ENCODE data around the gene TMEM259. TPM values are rescaled to one million over a fixed set of nuclear protein-coding genes. Genes with fewer than 3 reads are reported as not detected.

TMEM259 gene
- total and polyA plus RNA-seq, 2 of the 8 experiments (the other 6 are each of a cell fraction or from before 2014, with no cell fraction given): 140 to 243 TPM

DNA sequence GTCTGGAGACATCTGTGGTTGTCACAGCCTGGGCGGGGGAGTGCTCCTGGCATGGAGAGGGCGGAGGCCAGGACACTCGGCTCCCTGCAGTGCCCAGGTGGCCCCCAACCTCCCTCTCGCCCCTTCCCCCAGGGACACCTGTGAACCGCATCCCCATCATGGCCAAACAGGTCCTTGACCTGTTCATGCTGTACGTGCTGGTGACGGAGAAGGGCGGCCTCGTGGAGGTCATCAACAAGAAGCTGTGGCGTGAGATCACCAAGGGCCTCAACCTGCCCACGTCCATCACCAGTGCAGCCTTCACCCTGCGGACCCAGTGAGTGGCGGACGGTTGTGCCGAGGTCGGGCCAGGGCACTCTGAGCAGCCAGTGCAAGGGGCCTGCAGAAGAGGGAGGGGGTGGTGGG is 56.8 kb downstream of the TMEM259 start (continued):
- TF ChIP-seq CBX8 (IDR thresholded peaks at IDR 0.05; ENCODE audit: borderline replicate concordance, low read depth, low read length) (no peak), RFX5 (IDR thresholded peaks at IDR 0.05; ENCODE audit: borderline replicate concordance, low read depth, low read length) (no peak)
- TF ChIP-seq, protein P1, sequence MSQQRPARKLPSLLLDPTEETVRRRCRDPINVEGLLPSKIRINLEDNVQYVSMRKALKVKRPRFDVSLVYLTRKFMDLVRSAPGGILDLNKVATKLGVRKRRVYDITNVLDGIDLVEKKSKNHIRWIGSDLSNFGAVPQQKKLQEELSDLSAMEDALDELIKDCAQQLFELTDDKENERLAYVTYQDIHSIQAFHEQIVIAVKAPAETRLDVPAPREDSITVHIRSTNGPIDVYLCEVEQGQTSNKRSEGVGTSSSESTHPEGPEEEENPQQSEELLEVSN (IDR thresholded peaks at IDR 0.05): no peak

Measured in H1 (cell line).